PC-3 (cell line): ENCODE results near the gene SLC12A5. TPM values are rescaled to one million over a fixed set of nuclear protein-coding genes. Genes with fewer than 3 reads are reported as not detected.

Experiments used
- ATAC-seq: fragments of 200-7000 bp; cut with Tn5 transposase; 2 replicates; pipeline ENCODE4 v1.9.1; 2020; ENCODE audit warnings: mild to moderate bottlenecking, moderate library complexity
- BruUV-seq: library from RNA; stranded (reverse); fragments of 400-500 nt; replicated peaks from 2 replicates; lab custom pipeline; 2021; lab: Mats Ljungman, UMichigan
- CTCF ChIA-PET: fragments of 300-600 bp; sonication (Branson Sonifier 250); formaldehyde crosslinking; loops from one replicate; lab custom pipeline; 2022; ENCODE audit warnings: antibody characterized with exemption; lab: Charles Lee
- POLR2A ChIA-PET: fragments of 300-600 bp; sonication (Branson Sonifier 250); formaldehyde crosslinking; loops from one replicate; lab custom pipeline; 2022; ENCODE audit warnings: antibody characterized with exemption; ENCODE audit not compliant: unreplicated experiment; lab: Charles Lee
- DNase-seq: peaks from one replicate; pipeline ENCODE4 v3.0.0-alpha.2; 2015
- H2AFZ ChIP-seq: fragments of 300-600 bp; sonication (generic); 2 replicates; pipeline ENCODE4 v1.6.0; 2016; ENCODE audit warnings: antibody characterized with exemption, low read length
- H3F3A ChIP-seq: fragments of 300-600 bp; sonication (generic); one replicate; pipeline ENCODE4 v1.6.0; 2017; ENCODE audit warnings: antibody characterized with exemption, low read length, control low read depth, mild to moderate bottlenecking; ENCODE audit not compliant: unreplicated experiment
- H3K27ac ChIP-seq: fragments of 300-600 bp; sonication (generic); 2 replicates; pipeline ENCODE4 v1.5.1; 2016; ENCODE audit warnings: mild to moderate bottlenecking, low read length
- H3K27me3 ChIP-seq: fragments of 300-600 bp; sonication (generic); 2 replicates; pipeline ENCODE4 v1.6.1; 2016; ENCODE audit warnings: low read length, mixed read lengths
- H3K36me3 ChIP-seq: fragments of 300-600 bp; sonication (generic); 2 replicates; pipeline ENCODE4 v1.6.1; 2016; ENCODE audit warnings: low read depth, mixed run types, low read length, mixed read lengths
- H3K4me1 ChIP-seq: fragments of 300-600 bp; sonication (generic); 2 replicates; pipeline ENCODE4 v1.5.1; 2016; ENCODE audit warnings: low read length; ENCODE audit not compliant: insufficient read depth
- H3K4me2 ChIP-seq: fragments of 300-600 bp; sonication (generic); 2 replicates; pipeline ENCODE4 v1.6.0; 2016; ENCODE audit warnings: low read length
- H3K4me3 ChIP-seq: fragments of 300-600 bp; sonication (generic); 2 replicates; pipeline ENCODE4 v1.5.1; 2016; ENCODE audit warnings: mild to moderate bottlenecking, low read length, mixed read lengths
- H3K79me2 ChIP-seq: fragments of 300-600 bp; sonication (generic); 2 replicates; pipeline ENCODE4 v1.6.1; 2017; ENCODE audit warnings: low read length, mixed read lengths
- H3K9ac ChIP-seq: fragments of 300-600 bp; sonication (generic); 2 replicates; pipeline ENCODE4 v1.6.0; 2016; ENCODE audit warnings: mild to moderate bottlenecking, low read length
- H3K9me2 ChIP-seq: fragments of 300-600 bp; sonication (generic); replicated peaks from 2 replicates; pipeline ENCODE4 v1.6.1; 2016; ENCODE audit warnings: mixed run types, low read length, mixed read lengths
- H3K9me3 ChIP-seq: fragments of 300-600 bp; sonication (generic); 2 replicates; pipeline ENCODE4 v1.6.1; 2016; ENCODE audit warnings: low read length, mixed read lengths
- H4K20me1 ChIP-seq: fragments of 300-600 bp; sonication (generic); 2 replicates; pipeline ENCODE4 v1.6.1; 2016; ENCODE audit warnings: low read length, mixed read lengths
- CTCF ChIP-seq: fragments of 300-600 bp; sonication (generic); conservative IDR thresholded peaks from 2 replicates; pipeline ENCODE4 v1.5.1; 2017; ENCODE audit warnings: antibody characterized with exemption, low read depth, mild to moderate bottlenecking, low read length
- EZH2 ChIP-seq: fragments of 300-600 bp; sonication (generic); IDR thresholded peaks from one replicate; pipeline ENCODE4 v1.6.1; 2017; ENCODE audit warnings: antibody characterized with exemption, mild to moderate bottlenecking, low read length; ENCODE audit not compliant: unreplicated experiment
- EZH2phosphoT487 ChIP-seq: fragments of 300-600 bp; sonication (generic); IDR thresholded peaks from 2 replicates; pipeline ENCODE4 v1.6.1; 2018; ENCODE audit warnings: mild to moderate bottlenecking, antibody characterized with exemption, low read length, borderline replicate concordance
- intact Hi-C: fragments of 100-400 bp; cut with micrococcal nuclease; formaldehyde crosslinking; loops from 2 replicates; pipeline ENCODE4 v1.9.0; 2023
- total RNA-seq: library from RNA; depleted of rRNA; stranded (reverse); fragments of >200 nt; gene quantifications from 2 replicates; pipeline ENCODE4 v1.2.3, GENCODE V29; 2014

The SLC12A5 gene
- total RNA-seq, 1 experiment from 2014 or later: 2.4 TPM

- Histone ChIP-seq H3K4me1 (no peaks in the 10 kb centered on the region), H2AFZ (no peak overlapping the region), H3K79me2 (no peaks in the 10 kb centered on the region), H3K9ac (no peak overlapping the region), H3K4me3 (no peak overlapping the region), H4K20me1 (no peaks in the 10 kb centered on the region), H3K36me3 (no peaks in the 10 kb centered on the region; the same call in 1 of the 2 replicates), H3K27me3 (no peaks in the 10 kb centered on the region), H3K9me3 (no peaks in the 10 kb centered on the region), H3K27ac (no peak overlapping the region), H3K4me2 (no peak overlapping the region), H3F3A (no peaks in the 10 kb centered on the region), H3K9me2 (no peaks in the 10 kb centered on the region)
- BruUV-seq: no TSS peak
- no peak for DNase-seq
- ATAC-seq: no peak
- ChIA-PET POLR2A (no interaction called here), CTCF (no interaction called here)
- intact Hi-C loops: no loop called here
- TF ChIP-seq CTCF: no peak
- TF ChIP-seq EZH2phosphoT487: no peak
- no peak for TF ChIP-seq EZH2
These were observed 26.3 kb downstream of the SLC12A5 start for GRCh38 chr20:46055269-46055668.

- ChIA-PET CTCF (no interaction called here), POLR2A (no interaction called here)
- Histone ChIP-seq H3F3A (no peaks in the 10 kb centered on the region), H3K4me1 (no peaks in the 10 kb centered on the region), H3K9ac (no peak overlapping the region), H3K27ac (no peak overlapping the region), H3K4me2 (no peak overlapping the region), H3K27me3 (no peaks in the 10 kb centered on the region), H3K4me3 (no peak overlapping the region), H2AFZ (no peak overlapping the region), H3K79me2 (no peaks in the 10 kb centered on the region), H4K20me1 (no peaks in the 10 kb centered on the region), H3K36me3 (peaks cover 1% of the 10 kb centered on the region; the same call in 1 of the 2 replicates), H3K9me3 (no peaks in the 10 kb centered on the region), H3K9me2 (no peaks in the 10 kb centered on the region)
- no peak for TF ChIP-seq EZH2phosphoT487
- TF ChIP-seq CTCF: no peak
- TF ChIP-seq EZH2: no peak
- no peak for ATAC-seq
- intact Hi-C loops: no loop called here
- no peak for DNase-seq
- no TSS peak for BruUV-seq
These were observed 27.2 kb downstream of the SLC12A5 start for GRCh38 chr20:46056027-46056833.
